IPS-18a (cell line): ENCODE results near the gene CASR.

Source experiments
- H3K27ac ChIP-seq: one replicate; pipeline ENCODE4 v1.5.1; 2013; ENCODE audit warnings: low read length
- H3K27me3 ChIP-seq: one replicate; pipeline ENCODE4 v1.6.1; 2013; ENCODE audit warnings: mild to moderate bottlenecking, low read length; ENCODE audit not compliant: control insufficient read depth, insufficient read depth
- H3K36me3 ChIP-seq: one replicate; pipeline ENCODE4 v1.6.1; 2013; ENCODE audit warnings: low read depth, low read length; ENCODE audit not compliant: control insufficient read depth
- H3K4me1 ChIP-seq: one replicate; pipeline ENCODE4 v1.6.1; 2013; ENCODE audit warnings: low read depth, low read length; ENCODE audit not compliant: control insufficient read depth
- H3K4me3 ChIP-seq: one replicate; pipeline ENCODE4 v1.5.1; 2013; ENCODE audit warnings: low read length
- H3K9ac ChIP-seq: one replicate; pipeline ENCODE4 v1.6.1; 2013; ENCODE audit warnings: mild to moderate bottlenecking, low read length, moderate library complexity
- H3K9me3 ChIP-seq: one replicate; pipeline ENCODE4 v1.6.1; 2013; ENCODE audit warnings: low read depth, low read length; ENCODE audit not compliant: control insufficient read depth

Gene CASR

DNA sequence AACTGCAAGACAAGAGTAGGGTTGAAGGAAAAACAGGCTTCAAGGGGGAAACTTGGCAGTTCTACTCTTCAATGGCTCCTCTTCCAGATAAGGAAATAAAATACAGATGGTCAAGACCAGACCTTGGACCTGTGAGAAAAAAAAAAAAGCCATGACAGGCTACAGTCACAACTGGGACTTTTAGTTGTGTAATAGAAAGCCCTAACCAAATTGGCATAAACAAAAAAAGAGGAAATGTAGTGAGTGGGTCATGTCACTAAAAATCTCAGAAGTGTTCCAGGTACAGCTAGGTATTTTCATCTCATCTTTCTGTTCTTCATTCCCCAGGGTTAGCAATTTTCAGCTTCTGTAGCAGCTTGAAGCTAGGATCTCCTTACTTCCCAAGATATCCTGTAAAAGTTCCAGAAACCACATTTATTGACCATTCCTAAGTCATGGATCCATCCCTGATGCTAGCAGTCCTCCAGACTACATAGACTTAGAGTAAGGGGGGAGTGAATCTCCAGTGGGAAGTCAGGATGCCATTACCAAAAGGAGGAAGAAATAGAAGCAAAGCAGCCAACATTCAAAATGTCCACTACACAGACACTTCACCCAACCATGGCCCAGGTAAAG is 80.6 kb downstream of the CASR start:
- no peak overlapping the region for H3K9ac ChIP-seq
- H3K27me3 ChIP-seq: no peaks in the 10 kb centered on the region
- H3K36me3 ChIP-seq: no peaks in the 10 kb centered on the region
- H3K9me3 ChIP-seq: no peaks in the 10 kb centered on the region
- H3K27ac ChIP-seq: no peak overlapping the region
- H3K4me1 ChIP-seq: peaks cover 7% of the 10 kb centered on the region
- H3K4me3 ChIP-seq: no peak overlapping the region

DNA sequence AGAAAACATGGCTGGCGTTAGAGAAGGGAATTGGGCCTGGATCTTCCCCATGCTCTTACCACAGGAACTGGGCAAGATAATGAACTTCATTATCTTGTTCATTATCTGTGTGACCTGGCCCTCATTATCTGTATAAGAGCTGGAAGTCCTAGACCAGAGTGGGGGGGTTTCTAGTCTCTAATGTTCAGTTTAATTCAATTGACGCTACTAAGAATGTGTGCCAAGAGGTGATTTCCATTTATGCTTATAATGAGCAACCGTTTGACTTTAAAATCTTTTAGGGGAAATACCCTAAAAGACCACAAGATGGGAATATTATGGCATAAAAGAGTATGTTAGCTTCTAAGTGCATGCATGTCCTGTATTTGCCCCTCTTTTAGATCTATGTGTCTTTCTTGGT is 82.5 kb downstream of the CASR start:
- H3K4me3 ChIP-seq: no peak overlapping the region
- no peaks in the 10 kb centered on the region for H3K27me3 ChIP-seq
- H3K4me1 ChIP-seq: peaks cover 7% of the 10 kb centered on the region
- H3K9ac ChIP-seq: no peak overlapping the region
- no peak overlapping the region for H3K27ac ChIP-seq
- H3K36me3 ChIP-seq: no peaks in the 10 kb centered on the region
- H3K9me3 ChIP-seq: no peaks in the 10 kb centered on the region

DNA sequence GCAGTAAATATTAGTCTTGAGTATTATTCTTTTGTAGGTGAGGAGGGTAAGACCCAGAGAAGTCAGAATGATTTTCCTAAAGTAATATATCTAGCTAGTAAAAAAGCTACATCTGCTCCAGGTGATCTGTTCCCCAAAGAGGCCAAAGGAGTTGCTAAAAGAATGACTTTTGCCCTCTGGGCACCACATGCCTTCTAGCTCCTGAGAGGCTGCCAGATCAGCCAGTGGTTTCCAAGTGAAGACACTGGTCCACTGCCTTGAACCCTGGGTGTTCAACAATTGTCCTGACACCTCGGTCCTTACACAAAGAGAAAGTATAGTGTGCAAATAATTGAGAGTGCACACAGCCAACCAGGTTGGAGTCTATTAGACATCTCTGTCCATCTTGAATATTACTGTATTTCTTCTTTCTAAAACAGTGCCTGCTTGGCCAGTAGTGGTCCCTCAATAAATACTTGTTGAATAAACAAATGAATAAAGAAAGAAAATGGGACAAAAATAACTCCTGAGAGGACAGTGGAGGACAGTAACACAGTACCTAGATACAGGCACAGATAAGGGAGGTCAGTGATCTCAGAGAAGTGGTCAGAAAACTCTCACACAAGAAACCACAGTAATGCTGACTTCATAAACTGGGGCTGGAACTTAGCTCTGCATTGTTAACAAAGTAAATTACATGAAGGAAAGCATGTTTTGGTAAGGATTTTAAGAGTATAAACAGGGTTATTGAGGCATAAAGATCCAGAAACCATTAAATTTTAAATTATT is 85.0 kb downstream of the CASR start:
- peaks cover under 1% of the 10 kb centered on the region for H3K4me1 ChIP-seq
- no peak overlapping the region for H3K27ac ChIP-seq
- no peak overlapping the region for H3K4me3 ChIP-seq
- no peaks in the 10 kb centered on the region for H3K27me3 ChIP-seq
- H3K9ac ChIP-seq: no peak overlapping the region
- no peaks in the 10 kb centered on the region for H3K9me3 ChIP-seq
- H3K36me3 ChIP-seq: no peaks in the 10 kb centered on the region

DNA sequence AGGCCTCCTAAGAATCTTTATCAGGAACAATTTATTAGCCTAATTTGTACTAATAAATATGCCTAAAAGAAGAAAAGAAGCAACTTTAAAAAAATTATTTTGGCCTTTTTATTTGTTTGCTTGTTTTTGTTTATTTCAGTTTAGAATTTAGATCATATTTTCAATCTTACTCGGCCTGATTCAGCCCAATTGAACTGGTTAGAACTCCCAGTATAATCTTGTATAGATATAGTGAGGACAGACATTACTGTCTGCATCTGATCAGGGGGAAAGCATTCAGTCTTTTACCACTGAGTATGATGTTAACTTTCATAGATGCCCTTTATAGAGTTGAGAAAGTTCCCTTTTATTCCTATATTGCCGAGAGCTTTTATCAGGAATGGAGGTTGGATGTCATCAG is 85.6 kb downstream of the CASR start:
- no peak overlapping the region for H3K27ac ChIP-seq
- H3K4me1 ChIP-seq: no peaks in the 10 kb centered on the region
- no peak overlapping the region for H3K4me3 ChIP-seq
- no peak overlapping the region for H3K9ac ChIP-seq
- H3K27me3 ChIP-seq: no peaks in the 10 kb centered on the region
- no peaks in the 10 kb centered on the region for H3K36me3 ChIP-seq
- no peaks in the 10 kb centered on the region for H3K9me3 ChIP-seq

DNA sequence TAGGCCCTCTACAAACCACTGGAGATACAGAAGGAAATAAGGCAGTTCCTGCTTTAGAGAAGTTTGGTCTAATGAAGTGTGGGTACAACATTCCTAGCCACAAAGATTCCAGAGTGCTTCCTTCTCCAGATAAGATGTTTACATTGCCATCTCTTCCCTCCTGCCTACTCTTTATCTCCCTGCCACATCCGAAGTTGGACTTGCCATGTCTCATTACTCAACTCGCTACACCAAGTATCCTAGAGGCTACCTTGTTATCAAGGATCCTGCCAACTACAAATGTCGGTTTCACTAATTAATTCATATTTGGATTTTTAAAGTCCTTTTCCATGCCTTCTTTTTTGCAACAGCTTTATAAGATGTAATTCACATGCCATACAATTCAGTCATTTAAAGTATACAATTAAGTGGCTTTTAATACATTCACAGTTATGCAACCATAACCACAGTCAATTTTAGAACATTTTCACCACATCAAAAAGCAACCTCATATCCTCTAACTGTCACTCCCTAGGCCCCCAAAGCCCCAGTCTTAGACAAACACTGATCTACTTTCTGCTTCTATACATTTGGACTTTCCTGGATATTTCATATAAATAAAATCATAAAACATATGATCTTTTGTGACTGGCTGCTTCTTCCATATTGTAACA is 87.9 kb downstream of the CASR start:
- no peaks in the 10 kb centered on the region for H3K27me3 ChIP-seq
- no peaks in the 10 kb centered on the region for H3K4me1 ChIP-seq

DNA sequence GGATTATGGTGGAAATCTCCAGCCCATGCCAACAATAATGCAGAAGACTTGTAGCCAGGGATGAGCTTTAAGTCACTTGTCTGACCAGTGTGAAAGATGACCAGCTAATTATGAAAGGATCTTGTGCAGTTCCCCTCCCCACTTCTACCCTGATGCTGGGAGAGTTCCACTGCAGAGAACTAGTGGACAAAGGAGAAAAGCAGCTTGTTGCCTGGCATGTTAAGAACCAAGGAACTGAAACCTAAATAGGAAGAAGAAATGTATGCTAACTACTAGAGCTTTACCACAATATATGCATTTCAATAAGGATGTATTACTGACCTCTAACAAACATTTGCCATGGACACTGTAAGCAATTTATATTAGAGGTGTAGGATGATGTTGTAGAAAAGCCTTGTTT is 89.4 kb downstream of the CASR start:
- Histone ChIP-seq H3K36me3 (no peaks in the 10 kb centered on the region), H3K27me3 (no peaks in the 10 kb centered on the region), H3K4me3 (no peak overlapping the region), H3K9me3 (no peaks in the 10 kb centered on the region), H3K4me1 (no peaks in the 10 kb centered on the region), H3K9ac (no peak overlapping the region), H3K27ac (no peak overlapping the region)

More for the DNA sequence above, 87.9 kb downstream of the CASR start:
- no peak overlapping the region for H3K9ac ChIP-seq
- no peak overlapping the region for H3K27ac ChIP-seq
- H3K9me3 ChIP-seq: no peaks in the 10 kb centered on the region
- H3K4me3 ChIP-seq: no peak overlapping the region
- no peaks in the 10 kb centered on the region for H3K36me3 ChIP-seq

DNA sequence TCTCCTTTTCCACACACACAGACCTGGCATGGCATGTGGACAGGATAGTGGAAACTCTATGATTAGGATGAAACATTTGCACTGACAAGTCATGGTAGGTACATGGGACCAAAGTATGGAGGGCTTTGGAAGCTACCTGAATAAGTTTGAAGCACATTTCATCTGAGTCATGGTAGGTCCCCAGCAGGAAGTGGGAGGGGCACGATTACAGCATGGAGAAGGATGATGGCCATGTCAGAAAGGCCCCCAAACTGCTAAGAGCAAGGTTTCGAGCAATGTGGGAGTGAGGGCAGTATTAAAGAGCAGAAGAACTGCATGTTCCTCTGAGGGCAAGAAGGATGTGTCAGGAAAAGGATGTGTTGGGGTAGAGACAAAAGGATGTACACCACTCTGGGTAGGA is 90.0 kb downstream of the CASR start:
- no peak overlapping the region for H3K27ac ChIP-seq
- no peaks in the 10 kb centered on the region for H3K9me3 ChIP-seq
- no peaks in the 10 kb centered on the region for H3K4me1 ChIP-seq
- no peaks in the 10 kb centered on the region for H3K27me3 ChIP-seq
- no peak overlapping the region for H3K9ac ChIP-seq
- H3K36me3 ChIP-seq: no peaks in the 10 kb centered on the region
- no peak overlapping the region for H3K4me3 ChIP-seq

DNA sequence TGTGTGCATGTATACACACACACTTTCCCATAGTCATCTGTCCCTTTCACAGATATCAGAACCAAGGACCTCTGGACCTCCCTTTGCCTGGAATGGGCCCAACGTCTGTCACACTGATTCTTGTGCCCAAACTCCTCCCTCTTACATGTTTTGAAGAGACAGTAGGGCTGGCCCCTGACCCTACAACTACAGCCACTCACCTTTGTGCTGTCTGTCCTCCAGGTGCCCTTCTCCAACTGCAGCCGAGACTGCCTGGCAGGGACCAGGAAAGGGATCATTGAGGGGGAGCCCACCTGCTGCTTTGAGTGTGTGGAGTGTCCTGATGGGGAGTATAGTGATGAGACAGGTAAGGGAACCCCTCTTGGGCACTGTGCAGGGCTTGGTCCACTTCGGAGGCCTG is 98.4 kb downstream of the CASR start:
- no peak overlapping the region for H3K9ac ChIP-seq
- H3K4me3 ChIP-seq: no peak overlapping the region
- no peak overlapping the region for H3K27ac ChIP-seq
- H3K36me3 ChIP-seq: no peaks in the 10 kb centered on the region
- no peaks in the 10 kb centered on the region for H3K27me3 ChIP-seq
- H3K9me3 ChIP-seq: no peaks in the 10 kb centered on the region
- H3K4me1 ChIP-seq: no peaks in the 10 kb centered on the region

DNA sequence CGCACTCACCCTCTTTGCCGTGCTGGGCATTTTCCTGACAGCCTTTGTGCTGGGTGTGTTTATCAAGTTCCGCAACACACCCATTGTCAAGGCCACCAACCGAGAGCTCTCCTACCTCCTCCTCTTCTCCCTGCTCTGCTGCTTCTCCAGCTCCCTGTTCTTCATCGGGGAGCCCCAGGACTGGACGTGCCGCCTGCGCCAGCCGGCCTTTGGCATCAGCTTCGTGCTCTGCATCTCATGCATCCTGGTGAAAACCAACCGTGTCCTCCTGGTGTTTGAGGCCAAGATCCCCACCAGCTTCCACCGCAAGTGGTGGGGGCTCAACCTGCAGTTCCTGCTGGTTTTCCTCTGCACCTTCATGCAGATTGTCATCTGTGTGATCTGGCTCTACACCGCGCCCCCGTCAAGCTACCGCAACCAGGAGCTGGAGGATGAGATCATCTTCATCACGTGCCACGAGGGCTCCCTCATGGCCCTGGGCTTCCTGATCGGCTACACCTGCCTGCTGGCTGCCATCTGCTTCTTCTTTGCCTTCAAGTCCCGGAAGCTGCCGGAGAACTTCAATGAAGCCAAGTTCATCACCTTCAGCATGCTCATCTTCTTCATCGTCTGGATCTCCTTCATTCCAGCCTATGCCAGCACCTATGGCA is 100.5 kb downstream of the CASR start:
- Histone ChIP-seq H3K9me3 (no peaks in the 10 kb centered on the region), H3K27ac (no peak overlapping the region), H3K36me3 (no peaks in the 10 kb centered on the region), H3K9ac (no peak overlapping the region), H3K4me1 (no peaks in the 10 kb centered on the region), H3K4me3 (no peak overlapping the region), H3K27me3 (no peaks in the 10 kb centered on the region)

DNA sequence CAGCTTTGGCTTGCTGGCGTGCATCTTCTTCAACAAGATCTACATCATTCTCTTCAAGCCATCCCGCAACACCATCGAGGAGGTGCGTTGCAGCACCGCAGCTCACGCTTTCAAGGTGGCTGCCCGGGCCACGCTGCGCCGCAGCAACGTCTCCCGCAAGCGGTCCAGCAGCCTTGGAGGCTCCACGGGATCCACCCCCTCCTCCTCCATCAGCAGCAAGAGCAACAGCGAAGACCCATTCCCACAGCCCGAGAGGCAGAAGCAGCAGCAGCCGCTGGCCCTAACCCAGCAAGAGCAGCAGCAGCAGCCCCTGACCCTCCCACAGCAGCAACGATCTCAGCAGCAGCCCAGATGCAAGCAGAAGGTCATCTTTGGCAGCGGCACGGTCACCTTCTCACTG is 101.0 kb downstream of the CASR start:
- no peak overlapping the region for H3K27ac ChIP-seq
- H3K4me1 ChIP-seq: no peaks in the 10 kb centered on the region
- no peaks in the 10 kb centered on the region for H3K27me3 ChIP-seq

DNA sequence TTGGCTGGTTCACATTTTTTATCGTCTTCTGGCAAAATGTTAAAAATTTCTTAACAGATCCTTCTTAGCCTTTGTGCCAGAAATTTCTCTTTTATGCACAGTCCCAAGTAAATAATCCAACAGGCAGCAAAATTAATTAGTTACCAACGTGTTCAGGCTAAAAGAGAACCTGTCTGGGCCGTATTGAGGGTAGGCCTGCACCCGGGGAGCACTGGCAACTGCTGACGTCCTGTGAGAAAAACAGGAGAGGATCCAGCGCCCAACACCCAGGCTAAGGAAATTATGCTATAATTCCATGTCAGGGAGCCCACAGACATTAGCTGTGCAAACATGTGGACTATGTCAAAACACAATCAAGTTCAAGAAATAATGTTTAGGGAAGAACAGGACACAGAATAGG is 110.9 kb downstream of the CASR start:
- Histone ChIP-seq H3K27me3 (no peaks in the 10 kb centered on the region), H3K36me3 (no peaks in the 10 kb centered on the region), H3K27ac (no peak overlapping the region), H3K4me1 (no peaks in the 10 kb centered on the region), H3K9me3 (no peaks in the 10 kb centered on the region), H3K9ac (no peak overlapping the region), H3K4me3 (no peak overlapping the region)

More for the DNA sequence above, 101.0 kb downstream of the CASR start:
- Histone ChIP-seq H3K4me3 (no peak overlapping the region), H3K36me3 (no peaks in the 10 kb centered on the region), H3K9ac (no peak overlapping the region), H3K9me3 (no peaks in the 10 kb centered on the region)
